Measurements from ENCODE around the gene JRKL.
A peak's percentile ranks its signal among the peaks of the same experiment; 100 is the strongest.

The JRKL gene

GRCh38 chr11:96385187-96385586 lies 4.6 kb upstream of the JRKL start:
- H3K9me2 ChIP-seq (ENCODE audit: low read depth, low read length): no peaks in the 10 kb centered on the region
- H3K9ac ChIP-seq (ENCODE audit: low read length): no peak overlapping the region
- no peak for TF ChIP-seq CTCF (IDR thresholded peaks at IDR 0.05; ENCODE audit: low read length)
- H3K4me3 ChIP-seq (ENCODE audit: low read depth, low read length, poor library complexity, severe bottlenecking): no peak overlapping the region
- no peaks in the 10 kb centered on the region for H3F3A ChIP-seq (ENCODE audit: insufficient read depth, low read length)
- H3K4me2 ChIP-seq (ENCODE audit: low read length): no peak overlapping the region
- H3K4me1 ChIP-seq (ENCODE audit: insufficient read depth, low read length, severe bottlenecking): peaks cover 17% of the 10 kb centered on the region
- no peaks in the 10 kb centered on the region for H3K27me3 ChIP-seq (ENCODE audit: insufficient read depth, low read length)
- peaks cover 17% of the 10 kb centered on the region for H3K79me2 ChIP-seq (ENCODE audit: insufficient read depth, low read length)
- no peaks in the 10 kb centered on the region for H3K9me3 ChIP-seq (ENCODE audit: low read length)
- H3K36me3 ChIP-seq (ENCODE audit: insufficient read depth, low read length): peaks cover 38% of the 10 kb centered on the region; the same call in 1 of the 2 replicates
- no peaks in the 10 kb centered on the region for H4K20me1 ChIP-seq (ENCODE audit: insufficient read depth, low read length)
- no peak overlapping the region for H2AFZ ChIP-seq (ENCODE audit: low read length)
- no peak overlapping the region for H3K27ac ChIP-seq (ENCODE audit: low read depth, low read length, poor library complexity, severe bottlenecking)

GRCh38 chr11:96388891-96389719 lies 708 bp upstream of the JRKL start:
- peaks cover 12% of the 10 kb centered on the region; the same call in 1 of the 2 replicates for H3K36me3 ChIP-seq (ENCODE audit: insufficient read depth, low read length)
- H3F3A ChIP-seq (ENCODE audit: insufficient read depth, low read length): 0 out of 2 replicates have a peak, but pooled peaks cover 5% of the 10 kb centered on the region
- peak overlapping the region; percentile 70 for H3K4me3 ChIP-seq (ENCODE audit: low read depth, low read length, poor library complexity, severe bottlenecking)
- 0 out of 2 replicates have a peak, but pooled peaks cover 2% of the 10 kb centered on the region for H4K20me1 ChIP-seq (ENCODE audit: insufficient read depth, low read length)
- no peaks in the 10 kb centered on the region for H3K9me2 ChIP-seq (ENCODE audit: low read depth, low read length)
- H3K27ac ChIP-seq (ENCODE audit: low read depth, low read length, poor library complexity, severe bottlenecking): peak overlapping the region; percentile 2
- peaks cover 24% of the 10 kb centered on the region for H3K79me2 ChIP-seq (ENCODE audit: insufficient read depth, low read length)
- no peak overlapping the region for H2AFZ ChIP-seq (ENCODE audit: low read length)
- H3K4me2 ChIP-seq (ENCODE audit: low read length): peak overlapping the region; percentile 98
- peaks cover 41% of the 10 kb centered on the region for H3K4me1 ChIP-seq (ENCODE audit: insufficient read depth, low read length, severe bottlenecking)
- TF ChIP-seq EZH2 (IDR thresholded peaks at IDR 0.05; ENCODE audit: borderline replicate concordance, low read length) (no peak), CTCF (IDR thresholded peaks at IDR 0.05; ENCODE audit: low read length) (no peak)
- H3K9me3 ChIP-seq (ENCODE audit: low read length): no peaks in the 10 kb centered on the region
- peak overlapping the region; percentile 89 for H3K9ac ChIP-seq (ENCODE audit: low read length)
- H3K27me3 ChIP-seq (ENCODE audit: insufficient read depth, low read length): no peaks in the 10 kb centered on the region

- H2AFZ ChIP-seq (ENCODE audit: low read length): peak overlapping the region; percentile 89
- peaks cover 7% of the 10 kb centered on the region; the same call in 1 of the 2 replicates for H3K36me3 ChIP-seq (ENCODE audit: insufficient read depth, low read length)
- H3K4me3 ChIP-seq (ENCODE audit: low read depth, low read length, poor library complexity, severe bottlenecking): peak overlapping the region; percentile 70
- 0 out of 2 replicates have a peak, but pooled peaks cover 5% of the 10 kb centered on the region for H3F3A ChIP-seq (ENCODE audit: insufficient read depth, low read length)
- peaks cover 41% of the 10 kb centered on the region for H3K4me1 ChIP-seq (ENCODE audit: insufficient read depth, low read length, severe bottlenecking)
- no peak overlapping the region for H3K27ac ChIP-seq (ENCODE audit: low read depth, low read length, poor library complexity, severe bottlenecking)
- no peaks in the 10 kb centered on the region for H3K9me3 ChIP-seq (ENCODE audit: low read length)
- H3K27me3 ChIP-seq (ENCODE audit: insufficient read depth, low read length): no peaks in the 10 kb centered on the region
- 0 out of 2 replicates have a peak, but pooled peaks cover 2% of the 10 kb centered on the region for H4K20me1 ChIP-seq (ENCODE audit: insufficient read depth, low read length)
- peak overlapping the region; percentile 89 for H3K9ac ChIP-seq (ENCODE audit: low read length)
- H3K9me2 ChIP-seq (ENCODE audit: low read depth, low read length): no peaks in the 10 kb centered on the region
- no peak for TF ChIP-seq EZH2 (IDR thresholded peaks at IDR 0.05; ENCODE audit: borderline replicate concordance, low read length)
- no peak for TF ChIP-seq CTCF (IDR thresholded peaks at IDR 0.05; ENCODE audit: low read length)
- peaks cover 24% of the 10 kb centered on the region for H3K79me2 ChIP-seq (ENCODE audit: insufficient read depth, low read length)
- peak overlapping the region; percentile 98 for H3K4me2 ChIP-seq (ENCODE audit: low read length)
Measured at GRCh38 chr11:96390488-96390792, 627 bp downstream of the JRKL start.
